Colonic mucosa (tissue), 4 donors: ENCODE results near the gene SCARF2. TPM values are rescaled to one million over a fixed set of nuclear protein-coding genes. Genes with fewer than 3 reads are reported as not detected.

ENCODE experiments used
- DNase-seq: peaks from one replicate; pipeline ENCODE4 v3.0.0-alpha.2; 2020
- H3K27ac ChIP-seq: fragments of 200-600 bp; one replicate; pipeline ENCODE4 v1.8.0; 2021
- H3K27me3 ChIP-seq: fragments of 200-600 bp; one replicate; pipeline ENCODE4 v1.8.0; 2021
- H3K36me3 ChIP-seq: fragments of 200-600 bp; one replicate; pipeline ENCODE4 v1.8.0; 2021
- H3K4me1 ChIP-seq: fragments of 200-600 bp; one replicate; pipeline ENCODE4 v1.8.0; 2021; ENCODE audit warnings: mild to moderate bottlenecking
- H3K4me3 ChIP-seq: fragments of 200-600 bp; one replicate; pipeline ENCODE4 v1.8.0; 2021
- H3K9ac ChIP-seq, 2 donors: one replicate each; pipeline ENCODE4 v1.7.0; 2013; ENCODE audit warnings: control low read depth in 2 of 2, low read depth in 2 of 2, low read length in 2 of 2
- H3K9me3 ChIP-seq: fragments of 200-600 bp; one replicate; pipeline ENCODE4 v1.8.0; 2021
- intact Hi-C: fragments of 100-400 bp; cut with DNase I; formaldehyde crosslinking; loops from one replicate; pipeline ENCODE4 v1.14.1; 2022
- total RNA-seq, 2 donors: library from RNA; stranded (reverse); fragmentation: NEBNext Ultra II Directional in 1 of 2; extraction: Animal tissue kit (Norgen Biotek cat#: 25700) in 1 of 2; gene quantifications; one replicate each; pipeline ENCODE4 v1.2.1, GENCODE V29; 2021
- TF ChIP-seq, protein P1 (sequence below): fragments of 200-600 bp; IDR thresholded peaks from one replicate; pipeline ENCODE4 v1.8.0; 2022; ENCODE audit warnings: antibody characterized with exemption, mild to moderate bottlenecking
- donor health status: healthy.
- donor health status: DM: no; HTN: no; CAD: no.
- donor health status: DM: no; HTN: no; CAD: no.

Gene SCARF2
- total RNA-seq, 2 donors from 2014 or later, result 0.91 to 3.1 TPM

DNA sequence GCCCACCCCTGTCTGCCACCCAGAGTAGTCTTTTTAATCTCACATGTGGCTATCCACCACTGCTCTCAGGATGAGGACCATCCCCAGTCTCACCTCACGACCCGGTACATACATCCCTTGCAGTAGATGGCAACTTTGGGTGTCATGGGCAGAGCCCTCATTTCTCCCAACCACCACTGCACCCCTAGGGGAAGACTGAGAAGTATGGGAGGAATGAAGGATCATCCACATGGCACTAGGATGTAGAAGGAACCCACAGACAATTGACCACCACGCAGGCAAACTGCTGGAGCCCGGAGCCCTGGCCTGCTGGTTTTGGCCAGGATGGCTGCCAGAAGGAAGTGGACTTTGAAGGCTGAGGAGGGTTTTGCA is 1.9 kb upstream of the SCARF2 start:
- Histone ChIP-seq H3K9ac (no peak overlapping the region), H3K4me1 (no peaks in the 10 kb centered on the region), H3K27ac (no peak overlapping the region), H3K4me3 (no peak overlapping the region), H3K27me3 (peaks cover 42% of the 10 kb centered on the region), H3K9me3 (no peaks in the 10 kb centered on the region), H3K36me3 (no peaks in the 10 kb centered on the region)
- intact Hi-C loops, result loop anchor here (10.0 kb wide), 1 partner anchor 55 kb away; the partner anchor contains the start of gene KLHL22
- DNase-seq, result no peak
- TF ChIP-seq, protein P1, sequence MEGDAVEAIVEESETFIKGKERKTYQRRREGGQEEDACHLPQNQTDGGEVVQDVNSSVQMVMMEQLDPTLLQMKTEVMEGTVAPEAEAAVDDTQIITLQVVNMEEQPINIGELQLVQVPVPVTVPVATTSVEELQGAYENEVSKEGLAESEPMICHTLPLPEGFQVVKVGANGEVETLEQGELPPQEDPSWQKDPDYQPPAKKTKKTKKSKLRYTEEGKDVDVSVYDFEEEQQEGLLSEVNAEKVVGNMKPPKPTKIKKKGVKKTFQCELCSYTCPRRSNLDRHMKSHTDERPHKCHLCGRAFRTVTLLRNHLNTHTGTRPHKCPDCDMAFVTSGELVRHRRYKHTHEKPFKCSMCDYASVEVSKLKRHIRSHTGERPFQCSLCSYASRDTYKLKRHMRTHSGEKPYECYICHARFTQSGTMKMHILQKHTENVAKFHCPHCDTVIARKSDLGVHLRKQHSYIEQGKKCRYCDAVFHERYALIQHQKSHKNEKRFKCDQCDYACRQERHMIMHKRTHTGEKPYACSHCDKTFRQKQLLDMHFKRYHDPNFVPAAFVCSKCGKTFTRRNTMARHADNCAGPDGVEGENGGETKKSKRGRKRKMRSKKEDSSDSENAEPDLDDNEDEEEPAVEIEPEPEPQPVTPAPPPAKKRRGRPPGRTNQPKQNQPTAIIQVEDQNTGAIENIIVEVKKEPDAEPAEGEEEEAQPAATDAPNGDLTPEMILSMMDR, result no peak

- Histone ChIP-seq H3K4me3 (no peak overlapping the region), H3K4me1 (no peaks in the 10 kb centered on the region)
Measured at GRCh38 chr22:20438678-20439492, 1.3 kb upstream of the SCARF2 start.

GRCh38 chr22:20438427-20438677 is 727 bp upstream of the SCARF2 start:
- TF ChIP-seq, protein P1, result no peak
- H3K4me1 ChIP-seq, result no peaks in the 10 kb centered on the region
- no peaks in the 10 kb centered on the region for H3K36me3 ChIP-seq
- no peaks in the 10 kb centered on the region for H3K9me3 ChIP-seq
- intact Hi-C loops, result loop anchor here (10.0 kb wide), 1 partner anchor 56 kb away; the partner anchor contains the start of gene KLHL22
- DNase-seq, result no peak
- peak overlapping the region; percentile 36 for H3K4me3 ChIP-seq
- H3K27ac ChIP-seq, result peak overlapping the region; percentile 36
- H3K27me3 ChIP-seq, result peaks cover 47% of the 10 kb centered on the region
- peak overlapping the region; percentile 6 to 63 for H3K9ac ChIP-seq

More at GRCh38 chr22:20438678-20439492, 1.3 kb upstream of the SCARF2 start:
- no peaks in the 10 kb centered on the region for H3K9me3 ChIP-seq
- TF ChIP-seq, protein P1, result no peak
- no peaks in the 10 kb centered on the region for H3K36me3 ChIP-seq
- peaks cover 45% of the 10 kb centered on the region for H3K27me3 ChIP-seq
- H3K9ac ChIP-seq, result peak overlapping the region; percentile 6 to 37
- no peak overlapping the region for H3K27ac ChIP-seq
- no peak for DNase-seq
- intact Hi-C loops, result loop anchor here (10.0 kb wide), 1 partner anchor 56 kb away; the partner anchor contains the start of gene KLHL22

DNA sequence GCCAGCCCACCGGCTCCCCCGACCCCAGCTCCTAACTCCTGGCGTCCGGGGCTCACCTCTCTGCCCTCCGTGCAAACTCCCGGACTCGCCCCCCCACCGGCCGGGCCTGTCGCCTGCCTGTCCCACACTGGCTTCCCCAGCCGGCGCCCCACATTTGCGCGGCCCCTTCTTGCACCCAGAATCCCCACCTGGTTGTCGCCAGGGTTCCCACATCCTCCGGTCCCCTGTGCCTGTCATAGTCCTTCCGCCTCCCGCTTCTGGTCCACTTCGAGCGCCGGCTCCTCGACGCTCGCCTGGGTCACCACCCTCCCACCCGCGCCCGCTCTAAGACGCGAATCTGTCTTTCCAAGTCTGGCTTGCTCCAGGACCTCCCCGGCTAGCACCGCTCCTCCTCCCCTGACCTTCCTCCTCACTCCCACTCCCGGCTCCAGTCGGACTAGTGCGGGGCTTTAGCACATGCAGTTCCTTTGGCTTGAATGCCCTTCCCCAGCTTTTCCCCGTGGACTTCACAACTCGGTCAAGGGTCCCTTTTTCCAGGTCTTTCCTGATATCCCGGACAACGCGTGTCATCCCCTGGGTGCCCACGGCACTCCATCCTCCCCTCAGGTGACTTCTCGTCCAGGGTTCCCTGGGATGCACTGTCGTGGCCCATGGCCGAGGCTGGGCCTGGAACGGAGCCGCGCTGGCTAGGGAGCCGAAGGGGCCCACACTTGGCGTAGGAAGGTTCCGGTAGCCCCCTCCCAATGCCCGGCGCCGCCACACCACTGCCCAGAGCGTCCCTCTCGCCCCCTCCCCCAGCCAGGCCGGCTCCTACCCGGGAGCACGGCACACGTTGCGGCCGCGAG is 635 bp downstream of the SCARF2 start:
- no peak for DNase-seq
- no peaks in the 10 kb centered on the region for H3K9me3 ChIP-seq
- TF ChIP-seq, protein P1, result no peak
- no peaks in the 10 kb centered on the region for H3K36me3 ChIP-seq
- intact Hi-C loops, result loop anchor here (10.0 kb wide), 1 partner anchor 58 kb away; the partner anchor contains the start of gene KLHL22
- H3K27ac ChIP-seq, result peak overlapping the region; percentile 7
- peaks cover 59% of the 10 kb centered on the region for H3K27me3 ChIP-seq
- H3K4me3 ChIP-seq, result peak overlapping the region; percentile 36
- peak overlapping the region; percentile 54 to 58 for H3K9ac ChIP-seq
- no peaks in the 10 kb centered on the region for H3K4me1 ChIP-seq

GRCh38 chr22:20436307-20436767 is 1.3 kb downstream of the SCARF2 start:
- H3K4me1 ChIP-seq, result peaks cover 6% of the 10 kb centered on the region
- H3K4me3 ChIP-seq, result peak overlapping the region; percentile 36
- TF ChIP-seq, protein P1, result no peak
- no peaks in the 10 kb centered on the region for H3K9me3 ChIP-seq
- DNase-seq, result no peak
- H3K27ac ChIP-seq, result no peak overlapping the region
- H3K27me3 ChIP-seq, result peaks cover 66% of the 10 kb centered on the region
- intact Hi-C loops, result loop anchor here (10.0 kb wide), 1 partner anchor 58 kb away; the partner anchor contains the start of gene KLHL22
- H3K9ac ChIP-seq, result peak overlapping the region in 1 of 2 donors; percentile 54
- no peaks in the 10 kb centered on the region for H3K36me3 ChIP-seq
